GM08714 (cell line): ENCODE results near the gene RNPC3.
"Not testable (repeated sequence)": the region's sequence is repeated elsewhere in the genome, so short reads cannot be mapped to it uniquely, and the experiment has no call there.

Experiments used
- H3K4me3 ChIP-seq: fragments of 200-500 bp; sonication (Bioruptor generic); 2 replicates; pipeline ENCODE4 v1.5.1; 2014; ENCODE audit warnings: mild to moderate bottlenecking, low read length, inconsistent platforms
- ZNF274 ChIP-seq: IDR thresholded peaks from 2 replicates; pipeline ENCODE4 v1.6.1; 2012; ENCODE audit warnings: mild to moderate bottlenecking, low read depth, low read length

RNPC3 gene

GRCh38 chr1:103583887-103584286 lies 58.4 kb downstream of the RNPC3 start:
- no peak overlapping the region for H3K4me3 ChIP-seq
- TF ChIP-seq ZNF274: no peak

- no peak overlapping the region for H3K4me3 ChIP-seq
- no peak for TF ChIP-seq ZNF274
These were observed 59.0 kb downstream of the RNPC3 start for GRCh38 chr1:103584537-103584936.

- H3K4me3 ChIP-seq: not testable (repeated sequence)
These were observed 77.2 kb downstream of the RNPC3 start for GRCh38 chr1:103602740-103603139.
